GM18861 (cell line): ENCODE data around the gene KLHDC7B.

Experiments used
- ATAC-seq: cut with Tn5 transposase; IDR thresholded peaks from one replicate; pipeline ENCODE4 v1.9.1; 2021; ENCODE audit not compliant: unreplicated experiment

KLHDC7B gene

GRCh38 chr22:50547263-50547985 is 1.7 kb downstream of the KLHDC7B start:
- ATAC-seq = no peak

- no peak for ATAC-seq
Observed at GRCh38 chr22:50548040-50548920, 2.6 kb downstream of the KLHDC7B start.

GRCh38 chr22:50548921-50549790 is 3.5 kb downstream of the KLHDC7B start:
- ATAC-seq = no peak

GRCh38 chr22:50550395-50550794 is 4.7 kb downstream of the KLHDC7B start:
- no peak for ATAC-seq

- no peak for ATAC-seq
Observed at GRCh38 chr22:50551160-50551752, 5.6 kb downstream of the KLHDC7B start.

GRCh38 chr22:50553310-50553709 is 7.6 kb downstream of the KLHDC7B start:
- ATAC-seq = no peak

GRCh38 chr22:50556703-50557102 is 11.0 kb downstream of the KLHDC7B start:
- no peak for ATAC-seq

GRCh38 chr22:50560034-50560433 is 14.3 kb downstream of the KLHDC7B start:
- ATAC-seq = no peak

GRCh38 chr22:50561401-50562358 is 16.0 kb downstream of the KLHDC7B start:
- ATAC-seq = no peak

- ATAC-seq = peak; percentile 73
Observed at GRCh38 chr22:50562523-50563412, 17.1 kb downstream of the KLHDC7B start, which contains the start of gene SYCE3. SYCE3 (minus strand) TSS chr22:50562919; CDS start chr22:50556405, 6,514 bp downstream.

GRCh38 chr22:50563413-50564160 is 17.9 kb downstream of the KLHDC7B start:
- ATAC-seq = no peak

GRCh38 chr22:50564289-50564688 is 18.6 kb downstream of the KLHDC7B start:
- ATAC-seq = no peak

GRCh38 chr22:50567721-50568252 is 22.1 kb downstream of the KLHDC7B start:
- ATAC-seq = no peak

GRCh38 chr22:50568626-50569025 is 22.9 kb downstream of the KLHDC7B start:
- no peak for ATAC-seq

GRCh38 chr22:50569041-50569459 is 23.4 kb downstream of the KLHDC7B start:
- ATAC-seq = no peak

- no peak for ATAC-seq
Observed at GRCh38 chr22:50569896-50570535, 24.3 kb downstream of the KLHDC7B start.

GRCh38 chr22:50570861-50571260 is 25.2 kb downstream of the KLHDC7B start:
- no peak for ATAC-seq
